Gastroesophageal sphincter (tissue), 3 donors: ENCODE data around the gene KLHL11.

Experiments
- CTCF ChIP-seq, 4 experiments: fragments of 200-600 bp in 2 of 4; fragments of 450-650 bp in 2 of 4; sonication (generic) in 1 of 4; IDR thresholded peaks; one replicate each; pipeline ENCODE4 v1.5.1; 2017 to 2019; ENCODE audit warnings: antibody characterized with exemption in 4 of 4, mild to moderate bottlenecking in 2 of 4, moderate library complexity in 2 of 4
- EP300 ChIP-seq: sonication (generic); formaldehyde crosslinking; IDR thresholded peaks from one replicate; pipeline ENCODE4 v1.6.1; 2017; ENCODE audit warnings: antibody characterized with exemption, mild to moderate bottlenecking
- POLR2A ChIP-seq, 2 donors: fragments of 450-650 bp; IDR thresholded peaks; one replicate each; pipeline ENCODE4 v1.6.1; 2017; ENCODE audit warnings: antibody characterized with exemption in 2 of 2, mild to moderate bottlenecking in 2 of 2, moderate library complexity in 1 of 2

GRCh38 chr17:41824086-41824485, 41.1 kb downstream of the KLHL11 start:
- TF ChIP-seq CTCF (IDR thresholded peaks at IDR 0.05) (no peak), POLR2A (IDR thresholded peaks at IDR 0.05) (no peak), EP300 (no peak)
